ENCODE results near the gene MED19. TPM values are rescaled to one million over a fixed set of nuclear protein-coding genes. Genes with fewer than 3 reads are reported as not detected.

Gene MED19
- total RNA-seq, 1 experiment from 2014 or later: 29.7 TPM

DNA sequence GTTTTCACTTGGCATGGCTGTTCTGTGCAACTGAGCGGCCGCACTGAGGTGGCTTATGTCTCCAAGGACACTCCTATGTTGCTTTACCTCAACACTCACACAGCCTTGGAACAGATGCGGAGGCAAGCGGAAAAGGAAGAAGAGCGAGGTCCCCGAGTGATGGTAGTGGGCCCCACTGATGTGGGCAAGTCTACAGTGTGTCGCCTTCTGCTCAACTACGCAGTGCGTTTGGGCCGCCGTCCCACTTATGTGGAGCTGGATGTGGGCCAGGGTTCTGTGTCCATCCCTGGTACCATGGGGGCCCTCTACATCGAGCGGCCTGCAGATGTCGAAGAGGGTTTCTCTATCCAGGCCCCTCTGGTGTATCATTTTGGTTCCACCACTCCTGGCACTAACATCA lies 52.3 kb downstream of the MED19 start:
- in situ Hi-C loops (cut with HindIII; ENCODE audit: low pct_unique_long_range_greater_than_20kb, low sequenced_read_pairs): no loop called here
- ATAC-seq (no peak), DNase-seq (ENCODE audit: low read depth, low spot score) (no peak)
- no TSS peak for BruUV-seq (replicated peaks)
- ChIA-PET POLR2A (no interaction called here), CTCF (no interaction called here)
- Histone ChIP-seq H3K36me3 (ENCODE audit: control insufficient read depth, insufficient read depth, low read length) (peaks cover 10% of the 10 kb centered on the region), H3K4me1 (ENCODE audit: control insufficient read depth, insufficient read depth, low read length) (peaks cover 9% of the 10 kb centered on the region), H3K4me3 (ENCODE audit: low read depth in 2 of 2, low read length in 2 of 2) (no peak overlapping the region), H3K9me3 (ENCODE audit: control insufficient read depth, insufficient read depth, low read depth, low read length) (no peaks in the 10 kb centered on the region), H3K27ac (ENCODE audit: low read length) (no peak overlapping the region), H3K27me3 (ENCODE audit: control insufficient read depth, insufficient read depth, low read length) (no peaks in the 10 kb centered on the region)
- no peak for TF ChIP-seq SIN3A (IDR thresholded peaks at IDR 0.05; ENCODE audit: borderline replicate concordance, insufficient read depth, low read depth, low read length)
- intact Hi-C loops (cut with micrococcal nuclease; ENCODE audit: unreplicated experiment): no loop called here

DNA sequence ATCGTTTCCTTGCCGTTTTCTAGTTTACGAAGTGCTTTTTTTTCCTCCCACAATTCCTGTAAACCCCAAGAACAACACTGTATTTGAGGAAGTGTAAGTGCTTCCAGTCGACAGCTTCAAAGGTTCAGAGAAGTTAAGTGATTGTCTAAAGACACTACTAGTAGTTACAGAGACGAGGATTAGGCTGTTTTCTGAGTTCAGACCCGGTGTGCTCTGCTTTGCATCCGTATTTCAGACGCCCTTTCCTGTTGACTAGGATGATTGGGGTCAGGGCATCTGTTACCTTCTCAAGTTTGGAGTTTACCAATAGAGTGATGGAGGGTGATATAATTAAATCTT lies 54.0 kb downstream of the MED19 start:
- Histone ChIP-seq H3K27me3 (ENCODE audit: control insufficient read depth, insufficient read depth, low read length) (no peaks in the 10 kb centered on the region), H3K4me3 (ENCODE audit: low read depth in 2 of 2, low read length in 2 of 2) (peak overlapping the region; percentile 77 to 83), H3K36me3 (ENCODE audit: control insufficient read depth, insufficient read depth, low read length) (peaks cover 10% of the 10 kb centered on the region), H3K4me1 (ENCODE audit: control insufficient read depth, insufficient read depth, low read length) (peaks cover 9% of the 10 kb centered on the region), H3K27ac (ENCODE audit: low read length) (peak overlapping the region; percentile 90), H3K9me3 (ENCODE audit: control insufficient read depth, insufficient read depth, low read depth, low read length) (no peaks in the 10 kb centered on the region)
- intact Hi-C loops (cut with micrococcal nuclease; ENCODE audit: unreplicated experiment): no loop called here
- DNase-seq (ENCODE audit: low read depth, low spot score) (no peak), ATAC-seq (no peak)
- TF ChIP-seq, protein P1, sequence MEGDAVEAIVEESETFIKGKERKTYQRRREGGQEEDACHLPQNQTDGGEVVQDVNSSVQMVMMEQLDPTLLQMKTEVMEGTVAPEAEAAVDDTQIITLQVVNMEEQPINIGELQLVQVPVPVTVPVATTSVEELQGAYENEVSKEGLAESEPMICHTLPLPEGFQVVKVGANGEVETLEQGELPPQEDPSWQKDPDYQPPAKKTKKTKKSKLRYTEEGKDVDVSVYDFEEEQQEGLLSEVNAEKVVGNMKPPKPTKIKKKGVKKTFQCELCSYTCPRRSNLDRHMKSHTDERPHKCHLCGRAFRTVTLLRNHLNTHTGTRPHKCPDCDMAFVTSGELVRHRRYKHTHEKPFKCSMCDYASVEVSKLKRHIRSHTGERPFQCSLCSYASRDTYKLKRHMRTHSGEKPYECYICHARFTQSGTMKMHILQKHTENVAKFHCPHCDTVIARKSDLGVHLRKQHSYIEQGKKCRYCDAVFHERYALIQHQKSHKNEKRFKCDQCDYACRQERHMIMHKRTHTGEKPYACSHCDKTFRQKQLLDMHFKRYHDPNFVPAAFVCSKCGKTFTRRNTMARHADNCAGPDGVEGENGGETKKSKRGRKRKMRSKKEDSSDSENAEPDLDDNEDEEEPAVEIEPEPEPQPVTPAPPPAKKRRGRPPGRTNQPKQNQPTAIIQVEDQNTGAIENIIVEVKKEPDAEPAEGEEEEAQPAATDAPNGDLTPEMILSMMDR (IDR thresholded peaks at IDR 0.05): no peak
- TF ChIP-seq POLR2AphosphoS5 (IDR thresholded peaks at IDR 0.05; ENCODE audit: low read depth, low read length) (no peak), TCF7L2 (IDR thresholded peaks at IDR 0.05; ENCODE audit: low read depth, low read length) (no peak), SIN3A (IDR thresholded peaks at IDR 0.05; ENCODE audit: borderline replicate concordance, insufficient read depth, low read depth, low read length) (no peak)
- TF ChIP-seq, protein P2, sequence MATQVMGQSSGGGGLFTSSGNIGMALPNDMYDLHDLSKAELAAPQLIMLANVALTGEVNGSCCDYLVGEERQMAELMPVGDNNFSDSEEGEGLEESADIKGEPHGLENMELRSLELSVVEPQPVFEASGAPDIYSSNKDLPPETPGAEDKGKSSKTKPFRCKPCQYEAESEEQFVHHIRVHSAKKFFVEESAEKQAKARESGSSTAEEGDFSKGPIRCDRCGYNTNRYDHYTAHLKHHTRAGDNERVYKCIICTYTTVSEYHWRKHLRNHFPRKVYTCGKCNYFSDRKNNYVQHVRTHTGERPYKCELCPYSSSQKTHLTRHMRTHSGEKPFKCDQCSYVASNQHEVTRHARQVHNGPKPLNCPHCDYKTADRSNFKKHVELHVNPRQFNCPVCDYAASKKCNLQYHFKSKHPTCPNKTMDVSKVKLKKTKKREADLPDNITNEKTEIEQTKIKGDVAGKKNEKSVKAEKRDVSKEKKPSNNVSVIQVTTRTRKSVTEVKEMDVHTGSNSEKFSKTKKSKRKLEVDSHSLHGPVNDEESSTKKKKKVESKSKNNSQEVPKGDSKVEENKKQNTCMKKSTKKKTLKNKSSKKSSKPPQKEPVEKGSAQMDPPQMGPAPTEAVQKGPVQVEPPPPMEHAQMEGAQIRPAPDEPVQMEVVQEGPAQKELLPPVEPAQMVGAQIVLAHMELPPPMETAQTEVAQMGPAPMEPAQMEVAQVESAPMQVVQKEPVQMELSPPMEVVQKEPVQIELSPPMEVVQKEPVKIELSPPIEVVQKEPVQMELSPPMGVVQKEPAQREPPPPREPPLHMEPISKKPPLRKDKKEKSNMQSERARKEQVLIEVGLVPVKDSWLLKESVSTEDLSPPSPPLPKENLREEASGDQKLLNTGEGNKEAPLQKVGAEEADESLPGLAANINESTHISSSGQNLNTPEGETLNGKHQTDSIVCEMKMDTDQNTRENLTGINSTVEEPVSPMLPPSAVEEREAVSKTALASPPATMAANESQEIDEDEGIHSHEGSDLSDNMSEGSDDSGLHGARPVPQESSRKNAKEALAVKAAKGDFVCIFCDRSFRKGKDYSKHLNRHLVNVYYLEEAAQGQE (IDR thresholded peaks at IDR 0.05; ENCODE audit: insufficient read depth in 1 of 2, low read depth in 2 of 2, low read length in 1 of 2): no peak
- BruUV-seq (replicated peaks): TSS peak; percentile 94
- ChIA-PET POLR2A (no interaction called here), CTCF (no interaction called here)
- in situ Hi-C loops (cut with HindIII; ENCODE audit: low pct_unique_long_range_greater_than_20kb, low sequenced_read_pairs): no loop called here

DNA sequence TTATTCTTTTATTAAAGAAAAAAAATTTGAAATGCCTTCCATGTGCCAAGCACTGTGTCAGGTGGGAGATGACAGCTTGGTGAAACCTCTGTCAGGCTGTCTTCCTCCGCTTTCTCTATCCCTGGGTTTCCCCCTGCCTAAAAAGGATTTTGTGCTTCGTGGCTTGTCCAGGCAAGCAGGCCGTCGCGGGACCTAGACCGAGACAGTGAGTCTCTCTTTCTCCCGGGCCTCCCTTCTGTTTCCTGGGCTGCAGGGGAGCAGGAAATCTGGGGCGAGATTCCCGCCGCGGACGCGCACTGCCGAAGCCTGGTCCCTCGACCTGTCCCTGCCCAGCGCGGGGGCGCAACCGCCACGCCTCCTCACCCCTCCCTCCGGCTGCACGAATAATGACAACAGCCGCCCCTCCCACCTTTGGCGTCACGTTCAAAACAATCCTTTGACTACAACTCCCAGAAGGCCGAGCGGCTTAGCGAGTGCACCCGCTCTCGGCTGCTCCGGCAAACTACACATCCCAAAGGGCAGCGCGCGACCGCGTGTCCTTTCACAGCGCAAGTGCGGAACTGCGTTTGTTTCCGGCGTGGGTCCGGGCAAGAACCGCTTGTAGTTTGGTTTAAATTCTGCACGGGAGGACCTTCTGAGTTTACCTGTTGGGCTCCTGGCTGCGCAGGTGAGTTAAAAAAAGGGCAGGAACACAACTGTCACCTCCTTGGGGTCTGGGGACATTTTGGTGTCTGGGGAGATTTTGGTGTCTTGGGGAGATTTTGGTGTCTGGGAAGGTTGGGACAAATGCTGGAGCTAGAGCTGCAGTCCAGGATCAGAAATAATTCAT lies 54.6 kb downstream of the MED19 start, which contains the start of gene CLP1:
CLP1 (plus strand) TSS at position 569 of the 829 bp plus-strand sequence. CDS start 1,715 bp downstream, outside the sequence.
- in situ Hi-C loops (cut with HindIII; ENCODE audit: low pct_unique_long_range_greater_than_20kb, low sequenced_read_pairs): no loop called here
- H3K4me3 ChIP-seq (ENCODE audit: low read depth in 2 of 2, low read length in 2 of 2): peak within 1 kb of the TSS; percentile 77 to 83
- peaks cover 9% of the 10 kb centered on the region for H3K4me1 ChIP-seq (ENCODE audit: control insufficient read depth, insufficient read depth, low read length)
- ATAC-seq: peak; percentile 99
- H3K9me3 ChIP-seq (ENCODE audit: control insufficient read depth, insufficient read depth, low read depth, low read length): no peaks in the 10 kb centered on the region
- intact Hi-C loops (cut with micrococcal nuclease; ENCODE audit: unreplicated experiment): no loop called here
- H3K27me3 ChIP-seq (ENCODE audit: control insufficient read depth, insufficient read depth, low read length): no peaks in the 10 kb centered on the region
- ChIA-PET POLR2A (no interaction called here), CTCF (interaction anchor here (1.6 kb wide), 1 partner anchor 13 kb away, joined by 3 read pairs; no protein-coding TSS in a partner anchor)
- H3K36me3 ChIP-seq (ENCODE audit: control insufficient read depth, insufficient read depth, low read length): peaks cover 10% of the 10 kb centered on the region
- peak; percentile 92 for DNase-seq (ENCODE audit: low read depth, low spot score)
- no TSS peak for BruUV-seq (replicated peaks)
- peak within 1 kb of the TSS; percentile 90 for H3K27ac ChIP-seq (ENCODE audit: low read length)
- TF ChIP-seq, protein P2 (IDR thresholded peaks at IDR 0.05; ENCODE audit: insufficient read depth in 1 of 2, low read depth in 2 of 2, low read length in 1 of 2): no peak
- TF ChIP-seq, protein P1 (IDR thresholded peaks at IDR 0.05): no peak
- TF ChIP-seq SIN3A (IDR thresholded peaks at IDR 0.05; ENCODE audit: borderline replicate concordance, insufficient read depth, low read depth, low read length): 0 out of 2 replicates have a peak, but pooled peaks have one; percentile 79
- TF ChIP-seq TCF7L2 (IDR thresholded peaks at IDR 0.05; ENCODE audit: low read depth, low read length): no peak
- TF ChIP-seq POLR2AphosphoS5 (IDR thresholded peaks at IDR 0.05; ENCODE audit: low read depth, low read length): peak; percentile 77
